NCI-H128 (cell line): ENCODE results near the gene ESYT1.
"Not testable (repeated sequence)": the region's sequence is repeated elsewhere in the genome, so short reads cannot be mapped to it uniquely, and the experiment has no call there.

Experiments
- DNase-seq: peaks from one replicate; lab custom pipeline; 2025; ENCODE audit not compliant: unreplicated experiment; lab: John Stamatoyannopoulos, UW

Gene ESYT1

DNA sequence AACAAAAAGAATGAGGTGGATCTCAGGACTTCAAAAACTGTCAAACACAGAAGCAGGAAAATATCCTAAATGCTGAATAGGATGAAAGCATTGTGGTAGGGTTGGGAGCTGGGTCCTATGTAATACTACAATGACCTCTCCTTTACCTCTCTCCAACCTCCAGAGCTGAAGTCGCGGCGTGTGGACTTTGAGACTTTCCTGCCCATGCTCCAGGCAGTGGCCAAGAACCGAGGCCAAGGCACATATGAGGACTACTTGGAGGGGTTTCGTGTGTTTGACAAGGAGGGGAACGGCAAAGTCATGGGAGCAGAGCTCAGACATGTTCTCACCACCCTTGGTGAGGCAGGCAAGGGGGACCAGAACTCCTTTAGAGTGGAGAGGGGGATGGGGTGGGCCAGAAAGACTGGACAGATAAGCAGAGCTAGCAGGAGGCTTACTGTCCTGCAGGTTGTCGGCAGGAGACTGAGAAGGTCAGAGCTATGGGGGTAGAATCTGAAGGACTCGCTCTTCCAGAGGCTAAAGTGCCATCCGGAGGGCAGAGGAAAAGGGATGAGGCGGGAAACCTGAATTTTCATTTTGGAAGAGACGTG lies 27.3 kb downstream of the ESYT1 start:
- DNase-seq: no peak

DNA sequence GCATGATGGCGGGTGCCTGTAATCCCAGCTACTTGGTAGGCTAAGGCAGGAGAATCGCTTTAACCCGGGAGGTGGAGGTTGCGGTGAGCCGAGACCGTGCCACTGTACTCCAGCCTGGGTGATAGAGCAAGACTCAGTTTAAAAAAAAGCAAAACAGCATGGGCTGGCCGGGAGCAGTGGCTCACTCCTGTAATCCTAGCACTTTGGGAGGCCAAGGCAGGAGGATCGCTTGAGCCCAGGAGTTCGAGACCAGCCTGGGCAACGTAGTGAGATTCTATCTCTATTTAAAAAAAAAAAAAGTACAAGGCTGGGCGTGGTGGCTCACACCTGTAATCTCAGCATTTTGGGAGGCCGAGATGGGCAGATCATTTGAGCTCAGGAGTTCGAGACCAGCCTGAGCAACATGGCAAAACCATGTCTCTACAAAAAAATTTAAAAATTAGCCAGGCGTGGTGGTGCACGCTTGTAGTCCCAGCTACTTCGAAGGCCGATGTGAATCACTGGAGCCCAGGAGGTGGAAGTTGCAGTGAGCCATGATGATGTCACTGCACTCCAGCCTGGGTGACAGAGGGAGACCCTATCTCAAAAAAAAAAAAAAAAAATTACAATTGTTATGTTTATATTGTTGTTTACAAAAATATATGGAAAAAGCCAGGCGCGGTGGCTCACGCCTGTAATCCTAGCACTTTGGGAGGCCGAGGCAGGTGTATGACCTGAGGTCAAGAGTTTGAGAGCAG lies 28.6 kb downstream of the ESYT1 start:
- not testable (repeated sequence) for DNase-seq

DNA sequence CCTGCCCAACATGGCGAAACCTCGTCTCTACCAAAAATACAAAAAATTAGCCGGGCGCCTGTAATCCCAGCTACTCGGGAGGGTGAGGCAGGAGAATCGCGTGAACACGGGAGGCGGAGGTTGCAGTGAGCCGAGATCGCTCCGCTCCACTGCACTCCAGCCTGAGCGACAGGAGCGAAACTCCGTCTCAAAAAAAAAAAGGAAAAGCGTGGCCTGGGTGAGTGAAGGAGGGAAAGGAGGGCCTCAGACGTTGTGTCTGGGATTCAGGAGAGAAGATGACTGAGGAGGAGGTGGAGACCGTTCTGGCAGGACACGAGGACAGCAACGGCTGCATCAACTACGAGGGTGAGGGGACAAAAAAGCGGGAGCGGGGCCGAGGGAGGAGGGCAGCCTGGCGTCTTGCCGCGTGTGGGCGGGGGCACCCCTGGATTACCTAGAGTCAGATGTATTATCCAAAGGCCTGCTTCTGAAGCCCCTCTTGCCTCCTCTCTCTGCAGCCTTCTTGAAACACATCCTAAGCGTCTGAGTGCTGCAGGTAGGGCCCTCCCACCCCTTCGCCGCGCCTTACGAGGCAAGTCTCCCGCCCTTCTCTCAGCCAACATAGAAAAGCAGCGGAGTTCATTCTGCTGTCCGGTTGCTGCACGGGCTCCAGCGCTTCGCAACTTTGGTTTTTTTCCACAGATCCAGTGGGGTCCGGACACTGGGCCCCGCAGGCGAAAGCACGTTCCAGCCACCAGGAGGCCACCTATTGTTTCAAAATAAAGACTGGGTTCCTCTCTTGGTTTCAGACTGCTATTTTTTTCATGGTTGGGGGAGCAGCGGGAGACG lies 29.3 kb downstream of the ESYT1 start:
- DNase-seq: peak; percentile 66

DNA sequence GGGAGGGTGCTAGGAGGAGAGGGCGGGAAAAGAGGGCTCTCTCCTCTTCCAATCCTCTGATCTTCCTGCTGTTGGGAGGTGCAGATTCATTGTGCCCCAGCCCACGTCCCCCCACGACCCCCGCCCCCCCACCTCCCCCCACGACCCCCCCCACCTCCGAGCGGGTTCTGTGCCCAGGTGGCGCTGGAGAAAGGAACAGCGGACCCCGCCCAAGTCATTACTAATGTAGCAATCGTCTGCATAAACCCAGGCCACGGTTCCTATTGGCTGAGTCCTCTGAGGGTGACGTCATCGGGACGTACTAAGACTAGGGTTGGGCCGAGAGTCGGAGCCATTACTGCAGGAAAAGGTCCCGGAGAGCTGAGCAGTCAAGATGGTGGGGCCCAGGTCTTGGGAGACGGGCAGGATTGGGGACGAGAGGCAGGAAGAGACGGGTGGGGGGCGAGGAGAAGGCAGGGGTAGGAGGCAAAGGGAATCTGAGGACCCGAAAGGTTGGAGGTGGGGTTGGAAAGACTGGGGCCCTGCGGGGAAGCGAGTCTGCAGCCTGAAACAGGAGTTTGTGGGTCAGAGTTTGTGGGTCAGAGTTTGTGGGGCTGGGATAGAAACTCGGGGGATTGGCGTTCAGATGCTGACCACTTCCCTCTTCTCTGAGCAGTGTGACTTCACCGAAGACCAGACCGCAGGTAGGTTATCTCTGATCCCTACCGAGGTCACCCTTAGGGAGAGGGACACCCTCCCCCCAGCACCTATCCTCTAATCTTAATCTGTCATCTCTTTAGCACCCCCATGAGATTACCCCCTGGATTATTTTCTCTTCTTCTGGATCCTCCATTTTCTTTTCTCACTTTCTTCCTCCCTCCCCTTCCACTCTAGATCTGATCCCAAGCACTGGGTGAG lies 30.2 kb downstream of the ESYT1 start, which contains the start of gene MYL6:
MYL6 (plus strand) TSS at position 331 of the 897 bp plus-strand sequence; CDS start at position 374, 43 bp downstream.
- DNase-seq: peak; percentile 99

DNA sequence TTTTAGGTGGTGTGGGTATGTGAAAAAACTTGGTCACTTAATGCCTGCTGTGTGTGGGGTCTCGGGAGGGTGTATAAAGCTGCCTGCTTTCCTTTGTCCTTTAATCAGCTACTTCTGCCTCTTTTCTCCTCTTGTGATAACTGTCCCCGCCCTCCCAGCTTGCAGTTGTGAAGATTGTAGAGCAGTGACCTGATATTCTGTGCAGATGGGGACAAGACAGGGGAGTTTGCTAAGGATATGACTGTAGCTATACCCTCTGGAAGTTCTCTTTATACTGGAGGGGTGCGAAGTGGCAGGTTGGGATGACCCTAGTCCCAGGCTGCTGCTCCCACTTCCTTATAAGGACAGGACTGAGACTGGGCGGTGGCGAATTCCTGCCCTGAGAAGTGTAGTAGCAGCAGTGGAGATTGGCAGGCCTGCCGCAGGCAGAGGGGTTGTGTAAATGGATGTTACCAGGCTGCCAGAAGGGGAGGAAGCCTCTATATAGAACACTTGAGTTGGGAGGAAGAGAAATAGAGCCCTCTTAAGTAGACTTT lies 30.9 kb downstream of the ESYT1 start:
- DNase-seq: peak; percentile 12

DNA sequence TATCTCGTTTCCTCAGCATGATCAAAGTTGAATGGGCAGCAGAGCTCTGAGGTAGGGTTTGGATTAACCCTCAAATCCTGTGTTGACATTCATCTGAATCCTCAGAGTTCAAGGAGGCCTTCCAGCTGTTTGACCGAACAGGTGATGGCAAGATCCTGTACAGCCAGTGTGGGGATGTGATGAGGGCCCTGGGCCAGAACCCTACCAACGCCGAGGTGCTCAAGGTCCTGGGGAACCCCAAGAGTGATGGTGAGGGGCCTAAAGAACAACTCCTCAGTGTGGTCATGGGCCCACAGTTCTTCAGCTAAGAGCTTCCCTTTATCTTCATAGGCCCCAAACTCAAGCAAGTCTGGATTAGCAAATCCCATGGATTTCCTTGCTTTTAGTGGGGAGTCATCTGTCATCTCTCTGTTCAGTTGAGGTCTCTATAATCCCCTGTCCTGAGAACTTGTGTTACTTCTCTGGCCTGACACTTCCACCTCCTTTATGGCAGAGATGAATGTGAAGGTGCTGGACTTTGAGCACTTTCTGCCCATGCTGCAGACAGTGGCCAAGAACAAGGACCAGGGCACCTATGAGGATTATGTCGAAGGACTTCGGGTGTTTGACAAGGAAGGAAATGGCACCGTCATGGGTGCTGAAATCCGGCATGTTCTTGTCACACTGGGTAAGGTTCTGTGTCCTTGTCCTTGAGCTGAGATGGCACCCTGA lies 31.6 kb downstream of the ESYT1 start:
- no peak for DNase-seq

DNA sequence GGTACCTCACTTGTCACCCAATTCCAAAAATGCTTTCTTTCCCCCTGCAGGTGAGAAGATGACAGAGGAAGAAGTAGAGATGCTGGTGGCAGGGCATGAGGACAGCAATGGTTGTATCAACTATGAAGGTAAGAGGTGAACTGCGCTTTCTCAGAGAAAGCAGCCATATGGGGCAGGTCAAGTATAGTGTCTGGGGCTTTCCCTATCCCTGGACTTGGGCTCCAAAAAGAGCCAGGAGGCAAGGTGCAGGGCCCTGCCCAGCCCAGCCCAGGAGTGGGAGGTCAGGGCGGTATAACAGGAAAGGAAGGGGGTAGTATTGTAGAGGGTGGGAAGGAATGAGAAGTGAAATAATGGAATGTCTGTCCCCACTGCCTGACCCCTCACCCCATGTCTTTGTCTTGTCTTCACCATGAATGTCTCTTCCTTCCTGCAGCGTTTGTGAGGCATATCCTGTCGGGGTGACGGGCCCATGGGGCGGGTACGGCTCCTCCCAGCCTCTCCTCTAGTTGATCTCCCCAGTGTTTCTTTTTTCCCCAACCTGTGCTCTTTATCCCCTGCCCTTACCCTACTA lies 32.2 kb downstream of the ESYT1 start:
- no peak for DNase-seq

DNA sequence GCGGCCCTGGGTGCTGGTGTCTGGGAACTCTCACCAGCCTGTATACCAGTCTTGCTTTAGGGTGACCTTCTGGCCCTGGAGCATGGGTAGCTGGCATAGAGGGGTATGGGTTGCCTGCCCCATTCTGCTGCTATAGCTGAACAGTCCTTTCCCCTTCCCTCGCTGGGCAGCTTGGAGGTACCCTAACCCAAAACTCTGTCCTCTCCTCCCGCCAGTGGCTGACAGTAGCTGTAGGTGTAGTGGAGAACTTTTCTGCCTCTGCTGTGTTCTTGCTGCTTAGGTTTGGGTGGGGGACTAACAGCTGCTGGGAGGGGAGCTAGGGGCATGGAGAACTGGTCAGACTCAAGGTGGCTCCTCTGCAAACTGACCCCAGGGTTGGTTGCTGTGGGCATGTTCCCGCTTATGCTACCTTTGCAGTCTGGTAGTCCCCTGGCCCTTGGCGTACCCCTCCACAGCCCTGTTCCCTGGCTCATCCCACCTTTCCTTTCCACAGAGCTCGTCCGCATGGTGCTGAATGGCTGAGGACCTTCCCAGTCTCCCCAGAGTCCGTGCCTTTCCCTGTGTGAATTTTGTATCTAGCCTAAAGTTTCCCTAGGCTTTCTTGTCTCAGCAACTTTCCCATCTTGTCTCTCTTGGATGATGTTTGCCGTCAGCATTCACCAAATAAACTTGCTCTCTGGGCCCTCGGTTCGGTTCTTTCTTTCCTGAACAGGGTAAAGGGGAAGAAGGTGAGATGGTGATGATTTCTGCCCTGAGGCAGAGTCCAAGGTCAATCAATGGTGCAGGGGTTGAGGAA lies 33.0 kb downstream of the ESYT1 start:
- no peak for DNase-seq

DNA sequence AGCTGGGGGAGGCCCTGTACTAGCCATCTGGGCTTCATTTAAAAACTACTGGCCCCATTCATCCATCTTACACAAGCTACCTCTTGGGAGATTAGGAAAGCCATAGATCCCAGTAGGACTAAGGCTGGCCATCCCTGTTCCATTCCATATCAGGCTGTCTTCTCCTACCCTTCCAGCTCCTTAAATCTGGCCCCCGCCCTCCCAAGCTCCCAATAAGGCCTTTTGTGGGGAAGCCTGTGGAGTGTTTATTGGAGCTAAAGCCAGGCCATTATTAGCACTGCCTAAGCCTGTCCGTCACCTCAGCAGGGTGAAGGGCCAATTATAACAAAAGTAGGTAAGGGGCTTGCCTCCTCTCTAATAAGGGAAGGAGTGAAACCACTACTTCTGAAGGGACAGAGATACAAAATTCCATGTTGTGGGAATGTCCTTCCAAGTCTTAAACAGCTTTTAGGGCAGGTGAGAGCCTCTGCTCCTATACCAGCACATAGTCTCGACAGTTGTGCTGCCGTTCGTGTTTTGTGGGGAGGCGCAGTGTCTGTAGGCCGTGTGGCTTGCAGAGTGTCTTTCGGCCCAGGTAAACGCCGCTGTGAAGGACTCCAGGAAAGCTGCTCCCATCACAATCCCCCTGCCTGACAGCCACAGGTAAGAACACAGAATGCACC lies 33.8 kb downstream of the ESYT1 start:
- DNase-seq: no peak

DNA sequence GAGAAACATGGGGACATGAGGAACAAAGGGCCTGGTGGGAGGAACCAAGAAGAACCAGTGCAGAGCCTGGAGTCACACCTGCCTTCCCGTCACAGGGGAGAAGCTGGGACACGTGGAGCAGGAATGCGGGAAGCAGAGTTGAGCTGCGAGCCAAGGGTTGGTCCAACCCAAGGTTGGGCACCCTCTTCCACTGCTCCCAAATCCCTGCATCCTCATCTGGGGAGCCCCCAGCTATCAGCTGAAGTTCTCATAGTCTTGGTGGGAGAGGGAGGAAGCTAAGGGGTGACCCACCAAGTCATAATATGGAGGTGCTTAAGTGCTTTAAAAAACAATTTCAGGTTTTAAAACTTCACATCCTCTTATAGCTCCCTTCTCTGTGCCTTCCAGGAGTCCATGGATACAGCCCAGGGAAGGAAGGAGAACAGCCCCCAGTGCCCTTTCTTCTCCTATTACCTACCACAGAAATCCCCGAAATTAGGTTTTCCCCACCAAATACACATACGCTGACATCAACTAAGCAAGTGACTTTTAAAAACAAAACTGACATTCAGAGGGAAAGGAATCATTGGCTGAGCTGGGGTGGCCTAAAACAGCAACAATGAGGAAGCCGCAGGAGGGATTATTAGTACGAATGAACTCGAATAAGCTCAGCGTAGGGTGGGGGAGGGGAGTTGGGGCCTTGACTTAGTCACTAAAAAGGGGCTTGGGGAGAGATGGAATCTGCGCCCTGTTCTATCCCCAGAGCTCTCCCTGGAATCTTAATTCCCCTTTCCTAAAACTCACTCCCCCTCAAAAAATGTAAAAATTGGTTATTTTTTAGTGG lies 34.6 kb downstream of the ESYT1 start:
- DNase-seq: no peak

DNA sequence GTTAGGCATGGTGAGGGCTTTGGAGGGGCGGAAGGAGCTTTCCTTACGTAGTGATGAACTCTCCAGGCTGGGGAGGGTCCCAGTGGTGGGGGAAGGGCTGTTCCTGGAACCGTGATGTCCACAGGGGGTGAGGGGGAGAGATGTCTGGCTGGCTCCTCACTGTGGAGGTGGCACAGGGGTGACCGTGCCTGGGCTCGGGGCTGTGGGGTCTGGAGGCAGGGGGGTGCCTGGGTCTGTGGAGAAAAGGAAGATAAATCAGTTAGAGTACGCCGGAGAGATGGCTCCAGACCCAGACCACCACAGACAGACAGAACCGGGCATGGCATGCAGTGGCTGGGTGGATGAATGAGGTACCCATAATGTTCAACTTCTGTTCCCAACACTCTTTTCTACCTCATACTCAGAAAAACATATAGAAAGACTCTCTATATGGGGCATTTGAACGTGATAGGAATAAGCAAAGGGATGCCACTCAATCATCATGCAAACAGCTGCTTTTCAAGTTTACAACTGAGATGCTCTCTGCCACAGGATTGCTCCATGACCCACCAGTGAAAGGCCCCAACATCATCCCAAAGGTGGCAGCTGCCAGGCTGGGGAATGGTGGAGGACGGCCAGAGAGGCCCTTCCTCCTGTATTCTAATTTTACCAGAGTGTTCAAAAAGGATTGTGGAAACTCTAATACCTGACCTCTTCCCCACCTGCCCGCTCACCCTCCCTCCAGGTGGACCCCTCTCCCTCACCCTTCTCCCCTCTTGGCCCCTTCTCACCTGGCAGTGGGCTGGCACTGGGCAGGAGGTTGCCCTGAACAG lies 35.7 kb downstream of the ESYT1 start:
- DNase-seq: no peak

DNA sequence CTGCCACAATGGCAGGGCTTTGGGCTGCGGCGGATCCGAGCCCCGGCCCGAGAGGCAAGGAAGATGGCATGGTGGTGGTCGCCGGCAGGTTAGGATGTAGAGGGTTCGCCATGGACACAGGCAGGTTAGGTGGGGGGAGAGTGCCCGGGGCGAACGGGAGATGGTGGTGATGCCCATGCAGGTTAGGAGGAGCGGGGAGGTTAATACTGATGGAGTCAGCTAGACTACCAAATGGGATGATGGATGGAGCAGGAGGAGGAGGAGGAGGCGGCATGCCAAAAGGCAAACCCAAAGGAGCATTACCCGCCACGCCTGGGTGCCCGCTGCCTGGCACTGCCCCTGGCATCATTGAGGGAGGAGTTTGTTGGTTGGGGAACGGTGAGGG lies 36.3 kb downstream of the ESYT1 start:
- DNase-seq: no peak

DNA sequence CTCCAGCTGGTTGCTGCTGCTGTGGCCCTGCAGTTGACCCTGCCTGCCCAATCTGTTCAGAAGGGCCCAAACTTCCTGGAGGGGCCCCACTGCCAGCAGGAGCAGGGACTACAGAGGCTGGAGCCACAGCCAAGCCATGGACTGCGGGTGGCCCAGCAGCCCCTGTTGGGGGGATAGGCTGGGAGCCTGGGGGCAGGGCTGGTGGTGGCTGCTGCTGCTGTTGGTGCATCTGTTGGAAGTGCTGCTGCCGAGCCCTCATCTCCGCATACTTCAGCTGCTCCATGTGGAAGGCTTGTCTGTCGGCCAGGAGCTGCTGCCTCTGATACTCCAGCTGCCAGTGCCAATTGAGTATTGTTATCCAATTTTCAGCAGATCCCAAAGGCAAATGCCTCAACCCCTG lies 37.3 kb downstream of the ESYT1 start:
- DNase-seq: no peak

DNA sequence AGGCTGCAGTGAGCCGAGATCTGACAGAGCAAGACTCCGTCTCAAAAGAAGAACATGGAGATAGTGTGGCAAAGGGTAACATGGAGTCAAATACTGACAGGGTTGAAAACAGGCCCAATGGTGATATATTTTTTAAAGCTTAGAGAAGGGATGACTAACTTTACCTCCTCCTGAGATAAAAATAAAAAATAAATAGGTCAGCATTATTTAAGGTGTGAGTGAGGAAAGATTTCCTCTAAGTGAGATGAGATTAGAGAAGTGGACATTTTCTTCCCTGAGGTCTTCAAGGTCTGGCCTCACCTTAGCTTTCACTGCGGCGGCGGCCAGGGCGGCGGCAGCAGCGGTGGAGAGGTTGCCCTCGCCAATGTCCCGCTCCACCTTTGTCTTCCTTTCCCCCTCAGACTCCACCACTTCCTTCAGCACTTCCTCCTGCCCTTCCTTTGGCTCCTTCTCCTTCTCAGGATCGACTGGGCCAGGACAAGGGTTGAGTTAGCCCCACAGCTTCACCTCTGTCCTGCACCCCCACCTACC lies 41.2 kb downstream of the ESYT1 start:
- DNase-seq: no peak

DNA sequence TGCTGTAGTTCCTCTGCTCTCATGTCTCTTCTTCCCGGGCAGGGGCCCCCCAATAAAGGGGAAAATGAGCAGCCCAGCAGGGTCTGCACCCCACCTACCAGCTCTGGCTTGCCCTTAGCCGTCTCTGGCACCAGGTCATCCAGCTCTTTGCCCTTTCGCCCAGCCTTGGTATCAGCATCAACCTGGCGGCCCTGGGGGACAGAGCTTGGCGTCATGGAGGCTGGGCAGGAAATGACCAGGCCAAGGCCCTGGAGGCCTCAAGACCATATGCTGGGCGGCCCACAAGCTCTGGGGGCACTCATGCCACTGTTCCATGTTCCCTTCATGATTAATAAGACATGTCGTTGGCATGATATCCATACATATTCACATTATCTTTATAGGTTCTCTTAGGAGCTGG lies 44.8 kb downstream of the ESYT1 start:
- DNase-seq: no peak

DNA sequence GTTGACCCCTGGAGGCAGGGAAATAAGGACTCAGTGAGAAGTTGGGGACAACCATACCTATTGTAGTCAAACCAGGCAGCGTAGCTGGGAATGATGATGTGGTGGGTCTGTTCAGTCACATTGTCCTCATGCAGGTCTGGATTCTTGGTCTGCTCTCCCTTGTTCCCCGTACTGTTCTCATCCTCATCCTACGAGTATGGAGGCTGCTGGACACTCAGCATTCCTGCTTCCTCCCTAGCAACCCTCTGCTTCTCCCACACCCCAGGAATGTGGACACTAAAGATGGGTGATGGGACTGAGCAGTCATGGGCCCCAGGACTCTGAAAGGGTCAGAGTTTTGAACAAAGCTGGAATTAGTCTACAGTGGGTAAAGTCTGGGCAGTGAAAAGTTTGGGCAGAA lies 50.3 kb downstream of the ESYT1 start:
- no peak for DNase-seq
